Tibial nerve (tissue), 4 donors: ENCODE results near the gene TJP3. TPM values are rescaled to one million over a fixed set of nuclear protein-coding genes. Genes with fewer than 3 reads are reported as not detected.

Source experiments
- DNase-seq, 2 donors: peaks; one replicate each; pipeline ENCODE4 v3.0.0-alpha.2; 2019; ENCODE audit warnings: low spot score in 2 of 2
- H3K27ac ChIP-seq, 4 donors: fragments of 200-600 bp; sonication (generic) in 3 of 4; one replicate each; pipeline ENCODE4 v1.5.1; 2017 to 2019; ENCODE audit warnings: mild to moderate bottlenecking in 1 of 4
- H3K27me3 ChIP-seq, 2 donors: fragments of 200-600 bp; sonication (generic) in 1 of 2; one replicate each; pipeline versions ENCODE4 v1.5.1 to v1.6.0; 2017 to 2019
- H3K36me3 ChIP-seq, 3 donors: fragments of 200-600 bp; sonication (generic); one replicate each; pipeline ENCODE4 v1.5.1; 2018 to 2019
- H3K4me1 ChIP-seq, 4 donors: fragments of 200-600 bp; sonication (generic) in 3 of 4; one replicate each; pipeline ENCODE4 v1.5.1; 2017 to 2019
- H3K4me3 ChIP-seq, 4 donors: fragments of 200-600 bp; sonication (generic) in 3 of 4; one replicate each; pipeline ENCODE4 v1.5.1; 2017 to 2019; ENCODE audit warnings: mild to moderate bottlenecking in 1 of 4, moderate library complexity in 1 of 4
- H3K9me3 ChIP-seq, 4 donors: fragments of 200-600 bp; sonication (generic) in 3 of 4; one replicate each; pipeline ENCODE4 v1.5.1; 2017 to 2019
- CTCF ChIP-seq, 5 experiments: fragments of 200-600 bp in 3 of 5; fragments of 450-650 bp in 2 of 5; sonication (generic) in 3 of 5; IDR thresholded peaks; one replicate each; pipeline ENCODE4 v1.5.1; 2016 to 2019; ENCODE audit warnings: antibody characterized with exemption in 5 of 5, mild to moderate bottlenecking in 3 of 5, moderate library complexity in 2 of 5
- EP300 ChIP-seq, 2 donors: sonication (generic); formaldehyde crosslinking; IDR thresholded peaks; one replicate each; pipeline ENCODE4 v1.6.1; 2017; ENCODE audit warnings: antibody characterized with exemption in 2 of 2, mild to moderate bottlenecking in 1 of 2
- POLR2A ChIP-seq, 2 donors: fragments of 450-650 bp; IDR thresholded peaks; one replicate each; pipeline ENCODE4 v1.6.1; 2017; ENCODE audit warnings: antibody characterized with exemption in 2 of 2, mild to moderate bottlenecking in 2 of 2, moderate library complexity in 2 of 2
- WGBS, 2 donors: methylation state at CpG; one replicate each; pipeline ENCODE4 v1.1.5; 2018; 5-methylcytosine and 5-hydroxymethylcytosine counted together
- total RNA-seq, 4 donors: library from RNA; depleted of rRNA; stranded (reverse); fragments of >200 nt; gene quantifications; one replicate each; pipeline ENCODE4 v1.1.0, GENCODE V29; 2016

The TJP3 gene
- total RNA-seq, 4 donors from 2014 or later: 0.21 to 0.90 (median 0.22) TPM; not detected in 1

DNA sequence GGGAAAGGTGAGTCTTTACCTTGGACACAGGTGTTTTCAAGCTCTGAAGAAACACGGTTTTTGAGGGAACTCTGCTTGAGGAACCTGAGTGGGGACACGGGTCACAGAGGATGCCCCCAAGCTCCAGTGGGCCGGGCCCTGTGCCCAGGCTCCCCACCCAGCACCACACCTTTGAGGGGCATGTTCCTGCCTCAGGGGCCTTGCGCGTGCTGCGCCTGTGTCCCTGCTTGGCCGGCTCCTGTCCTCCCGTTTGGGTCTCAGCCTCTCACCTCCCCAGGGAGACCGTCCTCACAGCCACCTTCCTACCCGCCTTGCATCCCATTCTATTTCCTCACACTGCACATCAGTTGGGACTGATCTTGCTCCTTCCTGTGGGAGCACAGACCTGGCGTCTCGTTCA is 29.0 kb upstream of the TJP3 start:
- H3K27ac ChIP-seq: no peak overlapping the region
- H3K27me3 ChIP-seq: no peaks in the 10 kb centered on the region
- H3K4me3 ChIP-seq: no peak overlapping the region
- peaks cover 0 to 16% (median 0%) of the 10 kb centered on the region in 4 donors for H3K4me1 ChIP-seq
- no peak for TF ChIP-seq EP300 (IDR thresholded peaks at IDR 0.05)
- TF ChIP-seq POLR2A (IDR thresholded peaks at IDR 0.05): no peak
- TF ChIP-seq CTCF (IDR thresholded peaks at IDR 0.05): no peak
- peaks cover 0 to 4% (median 0%) of the 10 kb centered on the region in 4 donors for H3K9me3 ChIP-seq
- peaks cover 0 to 34% (median 0%) of the 10 kb centered on the region in 3 donors for H3K36me3 ChIP-seq
- 87 to 90% methylated on average over 12 of the region's 12 CpGs for WGBS, 2 donors
- DNase-seq: no peak

GRCh38 chr19:3679581-3679980 is 28.6 kb upstream of the TJP3 start:
- Histone ChIP-seq H3K4me1 (peaks cover 0 to 16% (median 0%) of the 10 kb centered on the region in 4 donors), H3K9me3 (peaks cover 0 to 5% (median 0%) of the 10 kb centered on the region in 4 donors), H3K36me3 (peaks cover 0 to 35% (median 4%) of the 10 kb centered on the region in 3 donors), H3K4me3 (no peak overlapping the region), H3K27me3 (no peaks in the 10 kb centered on the region), H3K27ac (no peak overlapping the region)
- 91 to 92% methylated on average over 13 of the region's 13 CpGs for WGBS, 2 donors
- TF ChIP-seq EP300 (IDR thresholded peaks at IDR 0.05) (no peak), CTCF (IDR thresholded peaks at IDR 0.05) (no peak), POLR2A (IDR thresholded peaks at IDR 0.05) (no peak)
- DNase-seq: no peak

DNA sequence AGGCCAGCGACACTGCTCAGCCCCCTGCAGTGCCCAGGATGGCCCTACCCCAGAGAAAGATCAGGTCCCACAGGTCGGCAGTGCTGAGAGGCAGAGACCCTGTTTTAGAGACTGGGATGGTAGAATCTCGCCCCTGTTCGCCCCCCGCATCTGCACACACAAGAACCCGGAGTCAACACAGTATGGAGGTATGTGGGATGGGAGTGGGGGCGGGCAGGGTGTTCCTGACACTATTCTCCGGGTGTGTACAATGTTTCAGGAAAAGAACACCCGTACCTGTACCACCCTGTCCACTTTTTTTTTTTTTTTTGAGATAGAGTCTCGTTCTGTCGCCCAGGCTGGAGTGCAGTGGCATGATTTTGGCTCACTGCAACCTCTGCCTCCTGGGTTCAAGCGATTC is 27.2 kb upstream of the TJP3 start:
- Histone ChIP-seq H3K27ac (no peak overlapping the region), H3K4me3 (no peak overlapping the region), H3K9me3 (peaks cover 0 to 8% (median 0%) of the 10 kb centered on the region in 4 donors), H3K36me3 (peaks cover 0 to 33% (median 6%) of the 10 kb centered on the region in 3 donors), H3K27me3 (no peaks in the 10 kb centered on the region), H3K4me1 (peaks cover 0 to 16% (median 0%) of the 10 kb centered on the region in 4 donors)
- TF ChIP-seq POLR2A (IDR thresholded peaks at IDR 0.05) (no peak), CTCF (IDR thresholded peaks at IDR 0.05) (no peak), EP300 (IDR thresholded peaks at IDR 0.05) (no peak)
- DNase-seq: no peak
- 90 to 94% methylated on average over 12 of the region's 12 CpGs for WGBS, 2 donors

- no peak for TF ChIP-seq POLR2A (IDR thresholded peaks at IDR 0.05)
- no peak for TF ChIP-seq CTCF (IDR thresholded peaks at IDR 0.05)
- TF ChIP-seq EP300 (IDR thresholded peaks at IDR 0.05): no peak
- Histone ChIP-seq H3K27me3 (no peaks in the 10 kb centered on the region), H3K9me3 (peaks cover 0 to 8% (median 0%) of the 10 kb centered on the region in 4 donors), H3K27ac (peak overlapping the region in 1 of 4 donors; percentile 7), H3K4me1 (peaks cover 0 to 19% (median 0%) of the 10 kb centered on the region in 4 donors), H3K4me3 (no peak overlapping the region), H3K36me3 (peaks cover 0 to 33% (median 6%) of the 10 kb centered on the region in 3 donors)
- DNase-seq: no peak
- WGBS, 2 donors: 85 to 97% methylated on average over 10 of the region's 10 CpGs
Measured at GRCh38 chr19:3682286-3682685, 25.9 kb upstream of the TJP3 start.

GRCh38 chr19:3682741-3683404 is 25.3 kb upstream of the TJP3 start:
- no peak for DNase-seq
- 57 to 59% methylated on average over 17 of the region's 17 CpGs for WGBS, 2 donors
- Histone ChIP-seq H3K27ac (peak overlapping the region in 1 of 4 donors; percentile 7), H3K9me3 (peaks cover 0 to 8% (median 0%) of the 10 kb centered on the region in 4 donors), H3K4me3 (no peak overlapping the region), H3K36me3 (peaks cover 0 to 33% (median 6%) of the 10 kb centered on the region in 3 donors), H3K4me1 (peaks cover 0 to 25% (median 2%) of the 10 kb centered on the region in 4 donors), H3K27me3 (no peaks in the 10 kb centered on the region)
- TF ChIP-seq POLR2A (IDR thresholded peaks at IDR 0.05) (no peak), EP300 (IDR thresholded peaks at IDR 0.05) (no peak), CTCF (IDR thresholded peaks at IDR 0.05) (no peak)
